GM18520 (cell line): ENCODE measurements around the gene ZNF292.
"Not testable (repeated sequence)": the region's sequence is repeated elsewhere in the genome, so short reads cannot be mapped to it uniquely, and the experiment has no call there.

Experiments used
- ATAC-seq: cut with Tn5 transposase; IDR thresholded peaks from one replicate; pipeline ENCODE4 v1.9.1; 2021; ENCODE audit not compliant: unreplicated experiment

Gene ZNF292

DNA sequence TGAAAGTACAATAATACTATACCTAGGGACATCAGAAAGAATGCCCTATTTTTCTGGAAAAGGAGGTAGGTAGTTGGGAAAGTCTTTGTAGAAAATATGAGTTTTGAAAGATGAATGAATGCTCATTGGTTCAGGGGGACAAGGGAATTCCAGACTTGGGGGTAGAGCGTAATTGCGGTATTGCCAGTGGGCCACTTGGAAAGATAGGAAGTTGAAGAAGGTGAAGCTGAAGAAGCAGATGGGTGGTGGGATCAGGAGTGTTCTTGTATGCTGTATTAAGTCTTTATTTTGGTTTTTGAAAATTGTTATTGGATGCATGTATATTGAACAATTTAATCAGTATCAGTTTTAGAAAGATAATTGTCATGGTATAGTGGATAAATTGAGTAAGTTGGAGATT lies 109.1 kb downstream of the ZNF292 start:
- ATAC-seq: no peak

DNA sequence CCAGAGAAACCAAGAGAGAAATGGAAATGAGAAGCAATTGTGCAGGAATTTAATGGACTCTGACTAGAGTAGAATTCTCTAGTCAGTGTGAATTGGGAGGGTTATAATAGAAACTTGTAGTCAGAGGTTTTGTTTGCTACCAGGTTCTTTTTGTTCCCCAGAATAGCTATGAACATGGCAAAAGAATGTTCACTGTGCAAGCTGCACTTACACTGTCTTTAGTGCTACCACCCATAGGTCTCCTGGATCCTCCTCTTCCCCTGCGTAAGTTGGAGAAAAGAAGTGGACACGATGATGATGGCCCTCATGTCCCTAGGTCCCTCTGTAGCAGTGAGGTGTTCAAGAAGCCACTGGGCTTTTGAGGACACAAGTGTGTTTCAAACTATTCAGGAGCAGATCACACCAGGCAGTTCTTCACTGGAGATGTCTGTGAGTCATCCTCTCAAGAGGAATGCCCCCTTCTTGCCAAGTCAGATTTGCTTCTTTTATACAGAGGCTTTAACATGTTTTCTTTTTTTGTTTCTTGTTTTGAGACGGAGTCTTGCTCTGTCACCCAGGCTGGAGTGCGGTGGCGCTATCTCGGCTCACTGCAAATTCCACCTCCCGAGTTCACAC lies 119.4 kb downstream of the ZNF292 start:
- ATAC-seq: no peak

DNA sequence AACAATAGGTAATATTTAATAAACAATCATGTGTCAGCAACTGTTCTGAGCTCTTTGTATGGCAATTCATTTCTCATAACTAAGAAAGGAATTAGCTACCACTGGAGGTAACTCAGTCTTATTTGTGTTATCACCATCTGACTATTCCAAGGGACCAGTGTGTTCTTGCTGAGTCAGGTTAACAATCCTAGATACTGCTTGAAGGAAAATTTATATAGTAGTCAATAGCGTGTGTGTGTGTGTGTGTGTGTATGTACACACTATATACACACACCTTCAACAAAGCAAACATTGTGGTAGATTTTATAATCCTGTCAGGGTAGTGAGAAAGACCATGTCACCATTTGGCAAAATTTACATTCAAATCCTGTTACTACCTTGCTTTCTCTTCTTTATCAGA lies 121.3 kb downstream of the ZNF292 start:
- no peak for ATAC-seq

DNA sequence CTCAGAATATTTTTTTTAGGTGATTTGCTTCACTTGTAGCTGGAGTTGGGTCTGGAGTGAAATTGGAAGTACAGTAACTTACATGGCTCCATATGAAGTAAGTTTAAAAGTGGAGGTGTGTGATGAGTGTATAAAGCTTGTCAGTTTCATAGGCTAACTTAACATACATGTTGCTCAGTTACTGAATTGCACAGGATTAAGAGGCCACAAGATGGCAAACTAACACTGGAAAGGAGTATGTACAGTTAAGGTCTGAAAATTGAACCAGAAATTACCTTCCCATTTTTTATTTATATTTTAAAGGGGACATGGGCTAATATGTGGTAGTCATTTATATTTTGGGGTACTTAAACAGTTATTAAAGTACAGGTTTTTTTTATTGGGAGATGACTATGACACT lies 121.8 kb downstream of the ZNF292 start:
- no peak for ATAC-seq

DNA sequence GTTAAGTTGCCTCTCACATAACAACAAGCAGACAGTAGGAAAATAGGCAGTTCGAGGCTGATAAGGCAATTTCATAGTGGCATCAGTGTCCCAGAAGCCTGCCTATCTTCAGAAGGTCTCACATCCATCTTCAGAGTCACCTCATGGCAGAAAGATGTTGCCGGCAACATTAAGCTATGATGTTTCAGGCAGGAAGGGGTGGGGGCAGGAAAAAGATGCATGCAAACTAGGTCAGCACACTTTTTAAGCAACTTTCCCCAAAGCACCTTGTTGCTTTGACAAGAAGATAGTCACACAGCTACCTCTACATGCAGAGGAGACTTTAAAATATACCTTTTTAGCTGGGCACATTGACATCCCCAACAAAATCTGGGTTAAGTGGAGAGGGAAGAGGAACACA lies 123.8 kb downstream of the ZNF292 start:
- ATAC-seq: no peak

DNA sequence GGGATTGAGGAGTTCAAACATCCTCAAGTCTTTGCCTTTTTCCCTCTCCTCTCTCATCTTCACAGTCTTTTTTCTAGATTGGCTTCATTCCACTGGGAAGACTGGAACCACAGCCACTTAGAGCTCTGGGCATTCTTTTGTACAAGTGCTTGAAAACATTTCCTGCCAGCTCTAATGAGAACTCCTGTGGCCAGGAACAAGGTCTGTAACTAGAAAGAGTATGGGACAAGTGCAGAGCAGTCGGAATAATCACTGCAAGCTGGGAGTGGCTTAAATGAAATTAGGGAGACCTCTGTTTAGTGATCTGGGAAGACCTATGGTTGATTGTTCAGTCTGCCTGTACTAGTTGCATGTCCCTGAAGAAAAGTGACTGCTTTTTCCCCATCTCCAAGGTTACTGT lies 126.1 kb downstream of the ZNF292 start:
- ATAC-seq: no peak

DNA sequence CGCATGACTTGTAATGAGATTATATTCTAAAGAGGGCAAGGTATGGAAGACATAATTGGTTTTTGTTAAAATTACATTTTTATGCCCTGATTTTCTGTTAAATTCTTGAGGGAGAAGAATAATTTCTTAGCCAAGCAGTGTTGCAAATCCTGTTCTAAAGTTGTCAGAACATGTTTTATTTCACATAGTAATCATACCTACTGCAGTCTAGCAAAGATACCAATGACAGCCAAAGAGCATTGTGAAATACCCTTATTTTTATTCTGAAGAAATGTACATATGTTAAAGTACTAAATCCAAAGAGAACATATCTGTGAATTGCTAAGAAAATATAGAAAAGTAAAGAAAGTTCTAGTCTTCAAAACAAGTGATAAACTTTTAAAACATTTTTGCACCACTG lies 127.4 kb downstream of the ZNF292 start:
- ATAC-seq: no peak

DNA sequence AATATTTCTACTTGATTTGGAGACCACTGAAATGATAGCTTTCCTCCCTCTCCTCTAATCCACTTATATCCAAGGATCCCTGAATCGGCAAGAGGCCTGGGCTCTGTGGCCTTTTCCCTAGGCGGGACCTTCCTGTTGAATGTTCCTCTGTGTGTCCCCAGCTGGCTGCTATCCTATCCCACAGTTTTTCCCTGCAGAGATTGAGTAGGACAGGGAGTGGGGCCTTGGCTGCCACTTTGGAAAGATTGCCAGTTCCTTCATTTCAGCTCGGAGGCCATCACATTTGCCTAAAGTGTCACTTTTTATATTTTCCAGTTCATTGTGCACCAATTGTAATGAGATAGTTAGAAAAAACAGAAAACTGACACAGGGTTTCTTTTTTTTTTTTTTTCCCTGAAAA lies 128.1 kb downstream of the ZNF292 start:
- ATAC-seq: no peak

DNA sequence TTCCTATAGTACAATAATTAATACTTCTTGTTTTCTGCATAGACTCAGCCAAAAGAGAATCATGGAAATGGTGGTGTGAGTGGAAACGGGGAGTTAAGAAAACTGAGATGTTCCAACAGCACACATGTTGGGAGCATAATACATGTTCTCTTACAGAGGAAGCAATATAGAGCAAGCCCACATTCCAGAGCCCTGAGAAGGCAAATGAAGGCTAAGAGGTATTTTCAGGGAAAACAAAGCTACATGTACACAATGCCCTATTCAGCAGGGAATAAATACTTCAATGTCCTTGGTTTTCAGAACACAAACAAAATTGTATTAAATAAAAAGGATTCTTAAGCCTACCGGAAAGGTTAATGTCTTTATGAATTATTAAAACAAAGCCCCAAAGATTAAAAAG lies 131.9 kb downstream of the ZNF292 start:
- ATAC-seq: no peak

DNA sequence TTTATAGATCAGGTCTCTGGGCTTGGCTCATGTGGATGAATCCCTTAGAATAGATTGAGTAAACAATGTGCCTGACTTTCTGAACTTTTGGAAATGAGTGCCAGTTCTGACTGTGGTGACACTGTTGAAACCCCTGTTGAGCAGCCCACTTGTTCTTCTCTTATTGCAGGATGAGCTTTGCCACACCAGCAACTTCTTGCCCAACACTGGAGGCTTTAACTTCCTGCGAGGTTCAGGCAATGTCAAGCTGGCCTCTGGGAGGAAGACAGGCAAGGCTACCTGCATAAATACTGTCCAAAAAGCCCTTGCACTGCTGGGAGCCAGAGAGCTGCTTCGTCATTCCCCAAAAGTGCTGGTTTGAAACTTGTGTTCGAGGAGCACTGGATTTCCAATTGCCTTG lies 134.2 kb downstream of the ZNF292 start:
- no peak for ATAC-seq

DNA sequence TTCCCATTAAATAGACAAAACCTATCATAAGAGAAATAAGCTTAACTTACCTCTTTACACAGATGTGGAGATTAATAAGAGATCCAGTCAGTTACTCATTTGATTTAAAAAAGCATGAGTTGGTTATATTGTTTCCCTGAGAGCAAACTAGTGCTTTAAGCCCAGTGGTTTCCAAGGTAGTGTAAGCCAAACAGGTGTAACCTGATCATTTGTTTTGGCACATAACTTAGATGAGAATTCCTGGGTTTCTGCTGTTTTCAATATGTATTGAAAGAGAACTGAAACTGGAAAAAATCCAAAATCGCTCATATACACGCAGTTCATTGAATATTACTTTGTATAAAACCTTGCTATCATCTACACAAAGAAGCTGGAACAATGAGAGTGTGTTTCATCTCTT lies 136.5 kb downstream of the ZNF292 start:
- no peak for ATAC-seq

DNA sequence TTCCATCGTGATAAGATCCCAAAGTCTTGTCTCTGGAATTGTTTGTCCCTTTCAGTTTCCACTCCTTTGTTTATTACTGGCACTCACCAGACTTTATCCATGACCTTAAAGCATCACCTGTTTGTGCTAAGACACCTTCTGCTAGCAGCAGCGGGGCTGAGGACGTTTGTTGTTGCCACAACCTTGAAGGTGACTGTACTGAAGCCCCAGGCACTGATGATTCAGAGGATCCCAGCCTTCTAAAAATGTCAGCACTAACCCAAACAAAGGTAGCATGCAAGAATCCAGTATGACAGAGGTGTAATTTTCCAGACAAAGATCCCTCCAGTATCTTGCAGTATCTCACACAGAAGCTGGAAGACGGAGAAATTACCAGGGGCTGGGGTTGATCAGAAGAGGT lies 138.2 kb downstream of the ZNF292 start:
- no peak for ATAC-seq

DNA sequence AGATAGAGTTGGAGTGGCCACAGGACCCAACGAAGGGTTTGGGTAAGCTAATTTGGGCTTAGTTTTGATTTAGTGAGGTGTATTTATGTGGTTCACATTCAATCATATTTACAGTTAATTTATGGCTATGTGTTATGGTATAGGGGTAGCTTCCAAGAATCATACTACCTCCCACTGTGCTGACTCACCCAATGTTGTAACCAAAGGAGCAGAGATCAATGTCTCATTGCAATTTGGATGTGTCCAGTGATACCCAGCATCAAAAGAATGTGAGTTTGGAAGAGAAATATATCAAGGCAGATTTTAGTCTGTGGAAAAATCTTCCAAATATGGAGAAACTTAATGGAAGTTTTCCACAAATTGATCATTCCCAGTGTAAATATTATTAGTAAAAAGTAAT lies 141.8 kb downstream of the ZNF292 start:
- ATAC-seq: no peak

DNA sequence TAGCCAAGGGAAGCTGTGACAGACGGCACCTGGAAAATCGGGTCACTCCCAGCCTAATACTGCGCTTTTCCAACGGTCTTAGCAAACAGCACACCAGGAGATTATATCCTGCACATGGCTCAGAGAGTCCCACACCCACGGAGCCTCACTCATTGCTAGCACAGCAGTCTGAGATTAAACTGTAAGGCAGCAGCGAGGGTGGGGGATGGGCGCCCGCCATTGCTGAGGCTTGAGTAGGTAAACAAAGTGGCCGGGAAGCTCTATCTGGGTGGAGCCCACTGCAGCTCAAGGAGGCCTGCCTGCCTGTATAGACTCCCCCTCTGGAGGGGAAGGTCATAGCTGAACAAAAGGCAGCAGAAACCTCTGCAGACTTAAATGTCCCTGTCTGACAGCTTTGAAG lies 145.9 kb downstream of the ZNF292 start:
- not testable (repeated sequence) for ATAC-seq

DNA sequence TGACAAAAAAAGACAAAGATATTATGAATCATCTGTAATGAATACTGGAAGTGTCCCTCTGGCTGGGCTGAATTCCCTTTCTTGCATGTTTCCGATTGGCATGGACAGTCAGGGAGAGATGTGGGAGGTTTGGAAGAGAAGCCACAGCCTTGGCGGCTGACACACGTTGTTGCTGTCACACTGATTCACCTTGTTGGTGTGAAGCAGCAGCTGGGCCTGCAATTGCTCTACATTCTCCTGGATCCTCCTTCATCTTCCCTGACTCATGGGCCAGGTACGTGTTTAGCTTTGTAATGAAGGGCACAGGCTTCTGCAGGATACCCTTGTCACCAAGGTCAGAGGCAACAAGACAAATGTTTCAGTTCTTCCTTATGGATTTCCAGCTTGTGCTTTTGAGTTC lies 153.6 kb downstream of the ZNF292 start:
- ATAC-seq: no peak

DNA sequence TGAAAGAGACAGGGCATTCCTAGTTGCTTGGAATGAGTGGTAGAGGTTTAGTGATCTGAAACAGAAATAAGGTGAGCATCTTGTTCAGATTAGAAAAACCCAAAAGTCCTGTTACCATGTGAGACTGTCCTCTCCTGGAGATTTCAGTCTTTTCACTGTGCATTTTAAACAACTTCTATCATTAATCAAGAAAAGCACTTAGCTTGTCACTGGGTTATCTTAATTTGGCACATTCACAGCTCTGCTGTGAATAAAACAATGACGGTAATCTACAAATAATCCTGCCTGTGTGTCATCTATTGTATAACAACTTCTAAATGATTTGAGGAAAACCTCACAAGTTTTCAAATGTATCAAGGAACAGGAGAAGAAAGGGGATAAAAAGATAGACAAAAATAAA lies 157.5 kb downstream of the ZNF292 start:
- no peak for ATAC-seq
